PC-3 (cell line): ENCODE results near the gene RAB7A. TPM values are rescaled to one million over a fixed set of nuclear protein-coding genes. Genes with fewer than 3 reads are reported as not detected.

ENCODE experiments used
- ATAC-seq: fragments of 200-7000 bp; cut with Tn5 transposase; 2 replicates; pipeline ENCODE4 v1.9.1; 2020; ENCODE audit warnings: mild to moderate bottlenecking, moderate library complexity
- BruUV-seq: library from RNA; stranded (reverse); fragments of 400-500 nt; replicated peaks from 2 replicates; lab custom pipeline; 2021; lab: Mats Ljungman, UMichigan
- CTCF ChIA-PET: fragments of 300-600 bp; sonication (Branson Sonifier 250); formaldehyde crosslinking; loops from one replicate; lab custom pipeline; 2022; ENCODE audit warnings: antibody characterized with exemption; lab: Charles Lee
- POLR2A ChIA-PET: fragments of 300-600 bp; sonication (Branson Sonifier 250); formaldehyde crosslinking; loops from one replicate; lab custom pipeline; 2022; ENCODE audit warnings: antibody characterized with exemption; ENCODE audit not compliant: unreplicated experiment; lab: Charles Lee
- DNase-seq: peaks from one replicate; pipeline ENCODE4 v3.0.0-alpha.2; 2015
- H2AFZ ChIP-seq: fragments of 300-600 bp; sonication (generic); 2 replicates; pipeline ENCODE4 v1.6.0; 2016; ENCODE audit warnings: antibody characterized with exemption, low read length
- H3F3A ChIP-seq: fragments of 300-600 bp; sonication (generic); one replicate; pipeline ENCODE4 v1.6.0; 2017; ENCODE audit warnings: antibody characterized with exemption, low read length, control low read depth, mild to moderate bottlenecking; ENCODE audit not compliant: unreplicated experiment
- H3K27ac ChIP-seq: fragments of 300-600 bp; sonication (generic); 2 replicates; pipeline ENCODE4 v1.5.1; 2016; ENCODE audit warnings: mild to moderate bottlenecking, low read length
- H3K27me3 ChIP-seq: fragments of 300-600 bp; sonication (generic); 2 replicates; pipeline ENCODE4 v1.6.1; 2016; ENCODE audit warnings: low read length, mixed read lengths
- H3K36me3 ChIP-seq: fragments of 300-600 bp; sonication (generic); 2 replicates; pipeline ENCODE4 v1.6.1; 2016; ENCODE audit warnings: low read depth, mixed run types, low read length, mixed read lengths
- H3K4me1 ChIP-seq: fragments of 300-600 bp; sonication (generic); 2 replicates; pipeline ENCODE4 v1.5.1; 2016; ENCODE audit warnings: low read length; ENCODE audit not compliant: insufficient read depth
- H3K4me2 ChIP-seq: fragments of 300-600 bp; sonication (generic); 2 replicates; pipeline ENCODE4 v1.6.0; 2016; ENCODE audit warnings: low read length
- H3K4me3 ChIP-seq: fragments of 300-600 bp; sonication (generic); 2 replicates; pipeline ENCODE4 v1.5.1; 2016; ENCODE audit warnings: mild to moderate bottlenecking, low read length, mixed read lengths
- H3K79me2 ChIP-seq: fragments of 300-600 bp; sonication (generic); 2 replicates; pipeline ENCODE4 v1.6.1; 2017; ENCODE audit warnings: low read length, mixed read lengths
- H3K9ac ChIP-seq: fragments of 300-600 bp; sonication (generic); 2 replicates; pipeline ENCODE4 v1.6.0; 2016; ENCODE audit warnings: mild to moderate bottlenecking, low read length
- H3K9me2 ChIP-seq: fragments of 300-600 bp; sonication (generic); replicated peaks from 2 replicates; pipeline ENCODE4 v1.6.1; 2016; ENCODE audit warnings: mixed run types, low read length, mixed read lengths
- H3K9me3 ChIP-seq: fragments of 300-600 bp; sonication (generic); 2 replicates; pipeline ENCODE4 v1.6.1; 2016; ENCODE audit warnings: low read length, mixed read lengths
- H4K20me1 ChIP-seq: fragments of 300-600 bp; sonication (generic); 2 replicates; pipeline ENCODE4 v1.6.1; 2016; ENCODE audit warnings: low read length, mixed read lengths
- EZH2 ChIP-seq: fragments of 300-600 bp; sonication (generic); IDR thresholded peaks from one replicate; pipeline ENCODE4 v1.6.1; 2017; ENCODE audit warnings: antibody characterized with exemption, mild to moderate bottlenecking, low read length; ENCODE audit not compliant: unreplicated experiment
- EZH2phosphoT487 ChIP-seq: fragments of 300-600 bp; sonication (generic); IDR thresholded peaks from 2 replicates; pipeline ENCODE4 v1.6.1; 2018; ENCODE audit warnings: mild to moderate bottlenecking, antibody characterized with exemption, low read length, borderline replicate concordance
- intact Hi-C: fragments of 100-400 bp; cut with micrococcal nuclease; formaldehyde crosslinking; loops from 2 replicates; pipeline ENCODE4 v1.9.0; 2023
- total RNA-seq: library from RNA; depleted of rRNA; stranded (reverse); fragments of >200 nt; gene quantifications from 2 replicates; pipeline ENCODE4 v1.2.3, GENCODE V29; 2014
- TF ChIP-seq, protein P1 (sequence below): fragments of 300-600 bp; sonication (generic); conservative IDR thresholded peaks from 2 replicates; pipeline ENCODE4 v1.5.1; 2017; ENCODE audit warnings: antibody characterized with exemption, low read depth, mild to moderate bottlenecking, low read length

Gene RAB7A
- total RNA-seq, 1 experiment from 2014 or later: 48.0 TPM

DNA sequence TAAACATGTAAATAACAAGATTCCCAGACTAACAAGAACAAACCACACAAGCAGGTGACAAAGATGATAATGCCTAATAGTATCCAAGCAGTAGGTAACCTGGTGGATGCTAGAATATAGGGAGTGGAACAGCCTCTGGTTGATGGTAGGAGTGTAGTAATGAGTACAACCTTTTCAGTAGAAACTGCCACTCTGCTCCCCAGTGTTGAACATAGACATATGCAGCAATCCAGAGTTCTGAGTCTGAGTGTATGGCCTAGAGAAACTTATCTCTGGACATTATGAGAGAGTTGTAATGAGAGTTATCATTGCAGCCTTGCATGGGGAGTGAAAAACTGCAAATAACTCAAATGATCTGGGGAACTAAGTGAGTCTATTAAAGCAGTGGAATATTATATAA is 77.3 kb downstream of the RAB7A start:
- Histone ChIP-seq H3K4me2 (no peak overlapping the region), H2AFZ (no peak overlapping the region), H3K9ac (no peak overlapping the region), H4K20me1 (0 out of 2 replicates have a peak, but pooled peaks cover 6% of the 10 kb centered on the region), H3K4me1 (peaks cover 14% of the 10 kb centered on the region), H3K36me3 (peaks cover 27% of the 10 kb centered on the region), H3K9me3 (no peaks in the 10 kb centered on the region), H3K4me3 (no peak overlapping the region), H3K9me2 (no peaks in the 10 kb centered on the region), H3F3A (no peaks in the 10 kb centered on the region), H3K27ac (no peak overlapping the region), H3K27me3 (no peaks in the 10 kb centered on the region), H3K79me2 (peaks cover 19% of the 10 kb centered on the region)
- no TSS peak for BruUV-seq
- TF ChIP-seq EZH2: no peak
- TF ChIP-seq, protein P1, sequence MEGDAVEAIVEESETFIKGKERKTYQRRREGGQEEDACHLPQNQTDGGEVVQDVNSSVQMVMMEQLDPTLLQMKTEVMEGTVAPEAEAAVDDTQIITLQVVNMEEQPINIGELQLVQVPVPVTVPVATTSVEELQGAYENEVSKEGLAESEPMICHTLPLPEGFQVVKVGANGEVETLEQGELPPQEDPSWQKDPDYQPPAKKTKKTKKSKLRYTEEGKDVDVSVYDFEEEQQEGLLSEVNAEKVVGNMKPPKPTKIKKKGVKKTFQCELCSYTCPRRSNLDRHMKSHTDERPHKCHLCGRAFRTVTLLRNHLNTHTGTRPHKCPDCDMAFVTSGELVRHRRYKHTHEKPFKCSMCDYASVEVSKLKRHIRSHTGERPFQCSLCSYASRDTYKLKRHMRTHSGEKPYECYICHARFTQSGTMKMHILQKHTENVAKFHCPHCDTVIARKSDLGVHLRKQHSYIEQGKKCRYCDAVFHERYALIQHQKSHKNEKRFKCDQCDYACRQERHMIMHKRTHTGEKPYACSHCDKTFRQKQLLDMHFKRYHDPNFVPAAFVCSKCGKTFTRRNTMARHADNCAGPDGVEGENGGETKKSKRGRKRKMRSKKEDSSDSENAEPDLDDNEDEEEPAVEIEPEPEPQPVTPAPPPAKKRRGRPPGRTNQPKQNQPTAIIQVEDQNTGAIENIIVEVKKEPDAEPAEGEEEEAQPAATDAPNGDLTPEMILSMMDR: no peak
- no peak for TF ChIP-seq EZH2phosphoT487
- DNase-seq: no peak
- ChIA-PET CTCF (no interaction called here), POLR2A (no interaction called here)
- ATAC-seq: no peak
- intact Hi-C loops: no loop called here

DNA sequence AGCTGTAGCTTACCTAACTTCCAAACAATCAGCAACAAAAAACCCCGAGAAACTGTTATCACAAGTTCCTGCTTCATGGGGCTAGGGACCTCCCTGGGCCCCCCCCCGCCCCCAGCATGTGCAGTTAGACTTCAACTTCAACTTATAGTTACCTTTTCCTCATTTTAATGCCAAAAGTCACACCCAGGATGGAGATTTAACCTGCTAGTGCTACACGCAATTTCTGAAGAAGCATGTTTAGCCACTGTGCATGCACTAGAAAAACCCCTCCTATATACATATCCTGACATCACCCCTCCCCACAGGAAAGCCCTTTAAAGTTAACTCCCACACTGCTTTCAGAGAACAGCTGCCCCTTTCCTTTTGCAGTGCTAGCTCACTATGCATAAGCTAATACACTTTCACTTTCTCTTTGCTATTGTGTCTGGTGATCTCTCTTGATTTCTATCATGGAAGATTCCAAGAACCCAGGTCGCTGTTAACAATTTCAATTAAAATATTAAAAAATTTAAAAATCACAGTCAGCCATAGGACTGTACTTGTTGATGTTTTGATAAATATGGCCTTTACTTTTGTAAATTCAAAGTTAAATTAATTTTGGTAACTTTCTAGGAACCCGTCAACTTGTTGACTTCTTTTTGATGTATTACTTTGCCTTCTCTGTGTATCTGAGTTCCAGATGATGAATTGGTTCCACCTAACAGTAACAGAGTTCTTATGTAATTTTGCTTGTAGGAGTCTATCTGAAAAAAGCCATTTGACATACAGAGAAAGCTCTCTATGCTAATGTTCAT is 78.2 kb downstream of the RAB7A start:
- no peak for ATAC-seq
- DNase-seq: no peak
- H3K27me3 ChIP-seq: no peaks in the 10 kb centered on the region
- H3F3A ChIP-seq: no peaks in the 10 kb centered on the region
- intact Hi-C loops: no loop called here
- H3K9me2 ChIP-seq: no peaks in the 10 kb centered on the region
- no peak overlapping the region for H2AFZ ChIP-seq
- H3K27ac ChIP-seq: no peak overlapping the region
- H3K79me2 ChIP-seq: peaks cover 19% of the 10 kb centered on the region
- H3K4me3 ChIP-seq: no peak overlapping the region
- H3K4me2 ChIP-seq: no peak overlapping the region
- no peak for TF ChIP-seq EZH2
- POLR2A ChIA-PET: no interaction called here
- H4K20me1 ChIP-seq: 0 out of 2 replicates have a peak, but pooled peaks cover 6% of the 10 kb centered on the region
- CTCF ChIA-PET: no interaction called here
- no TSS peak for BruUV-seq
- peaks cover 23% of the 10 kb centered on the region for H3K36me3 ChIP-seq
- H3K4me1 ChIP-seq: peaks cover 14% of the 10 kb centered on the region
- H3K9me3 ChIP-seq: no peaks in the 10 kb centered on the region
- H3K9ac ChIP-seq: no peak overlapping the region

DNA sequence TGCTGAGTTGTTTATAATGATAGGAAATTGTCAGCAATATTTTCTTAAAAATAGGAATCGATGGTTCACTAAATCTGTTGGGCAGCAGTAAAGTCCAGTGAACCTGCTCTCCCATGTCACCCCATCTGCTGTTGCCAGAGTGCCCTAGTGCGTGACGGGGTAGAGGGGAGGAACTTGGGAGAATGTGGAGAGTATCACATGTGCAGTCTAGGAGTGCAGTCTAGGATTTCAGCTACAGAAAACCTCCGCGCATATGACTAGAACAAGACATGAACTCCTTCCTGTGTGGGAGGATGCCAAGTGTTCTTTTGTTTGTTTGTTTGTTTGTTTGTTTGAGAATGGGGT is 78.8 kb downstream of the RAB7A start:
- Histone ChIP-seq H3K79me2 (peaks cover 19% of the 10 kb centered on the region), H3K9me2 (no peaks in the 10 kb centered on the region), H2AFZ (no peak overlapping the region), H3K4me3 (no peak overlapping the region), H3F3A (no peaks in the 10 kb centered on the region), H3K4me2 (no peak overlapping the region), H3K9me3 (no peaks in the 10 kb centered on the region), H3K36me3 (peaks cover 17% of the 10 kb centered on the region; the same call in 1 of the 2 replicates), H3K9ac (no peak overlapping the region), H3K27ac (no peak overlapping the region), H3K4me1 (peaks cover 14% of the 10 kb centered on the region), H4K20me1 (0 out of 2 replicates have a peak, but pooled peaks cover 6% of the 10 kb centered on the region), H3K27me3 (no peaks in the 10 kb centered on the region)
- BruUV-seq: no TSS peak
- ChIA-PET CTCF (no interaction called here), POLR2A (no interaction called here)
- DNase-seq: no peak
- intact Hi-C loops: no loop called here
- no peak for ATAC-seq
- TF ChIP-seq, protein P1: no peak
- TF ChIP-seq EZH2 (no peak), EZH2phosphoT487 (no peak)
